Stomach (tissue), 4 donors: ENCODE data around the gene RAB8A.

Experiments
- POLR2A ChIP-seq, 4 donors: fragments of 450-650 bp; IDR thresholded peaks; one replicate each; pipeline ENCODE4 v1.6.1; 2016; ENCODE audit warnings: antibody characterized with exemption in 4 of 4, control low read depth in 2 of 4, mild to moderate bottlenecking in 1 of 4, moderate library complexity in 1 of 4
- TF ChIP-seq, protein P1 (sequence below), 7 experiments: fragments of 450-650 bp in 4 of 7; fragments of 200-600 bp in 3 of 7; sonication (generic) in 3 of 7; IDR thresholded peaks; one replicate each; pipeline ENCODE4 v1.5.1; 2016 to 2019; ENCODE audit warnings: antibody characterized with exemption in 7 of 7, control low read depth in 2 of 7, mild to moderate bottlenecking in 1 of 7

GRCh38 chr19:16136185-16136999 is 24.7 kb downstream of the RAB8A start:
- TF ChIP-seq POLR2A (IDR thresholded peaks at IDR 0.05): no peak
- TF ChIP-seq, protein P1, sequence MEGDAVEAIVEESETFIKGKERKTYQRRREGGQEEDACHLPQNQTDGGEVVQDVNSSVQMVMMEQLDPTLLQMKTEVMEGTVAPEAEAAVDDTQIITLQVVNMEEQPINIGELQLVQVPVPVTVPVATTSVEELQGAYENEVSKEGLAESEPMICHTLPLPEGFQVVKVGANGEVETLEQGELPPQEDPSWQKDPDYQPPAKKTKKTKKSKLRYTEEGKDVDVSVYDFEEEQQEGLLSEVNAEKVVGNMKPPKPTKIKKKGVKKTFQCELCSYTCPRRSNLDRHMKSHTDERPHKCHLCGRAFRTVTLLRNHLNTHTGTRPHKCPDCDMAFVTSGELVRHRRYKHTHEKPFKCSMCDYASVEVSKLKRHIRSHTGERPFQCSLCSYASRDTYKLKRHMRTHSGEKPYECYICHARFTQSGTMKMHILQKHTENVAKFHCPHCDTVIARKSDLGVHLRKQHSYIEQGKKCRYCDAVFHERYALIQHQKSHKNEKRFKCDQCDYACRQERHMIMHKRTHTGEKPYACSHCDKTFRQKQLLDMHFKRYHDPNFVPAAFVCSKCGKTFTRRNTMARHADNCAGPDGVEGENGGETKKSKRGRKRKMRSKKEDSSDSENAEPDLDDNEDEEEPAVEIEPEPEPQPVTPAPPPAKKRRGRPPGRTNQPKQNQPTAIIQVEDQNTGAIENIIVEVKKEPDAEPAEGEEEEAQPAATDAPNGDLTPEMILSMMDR (IDR thresholded peaks at IDR 0.05): no peak
